ENCODE measurements around the gene KIF19. TPM values are rescaled to one million over a fixed set of nuclear protein-coding genes. Genes with fewer than 3 reads are reported as not detected.

Gene KIF19
- total and polyA plus RNA-seq, 11 donors = 0.12 to 3.0 (median 0.19) TPM; not detected in 2

- H3K27ac ChIP-seq = no peak within 1 kb of the TSS
- no peaks in the 10 kb centered on the region for H3K36me3 ChIP-seq
- intact Hi-C loops (cut with DNase I) = loop anchor here in 3 of 10 donors (5.0 to 10.0 kb wide), 5 partner anchors 125 to 238 kb away; partner anchors contain the start of gene TTYH2 (in 2 of the 3)
- no peak for ATAC-seq
- TF ChIP-seq POLR2A (IDR thresholded peaks at IDR 0.05) (no peak), CTCF (IDR thresholded peaks at IDR 0.05) (no peak)
- peak within 1 kb of the TSS in 2 of 12 donors; percentile 17 to 19 for H3K4me3 ChIP-seq
- no peak for DNase-seq
- peaks cover 0 to 9% (median 0%) of the 10 kb centered on the region in 9 donors for H3K27me3 ChIP-seq
- no peaks in the 10 kb centered on the region for H3K9me3 ChIP-seq
- WGBS, 4 donors = 70 to 93% (median 88%) methylated on average over 2 to 5 of the region's 5 CpGs
- H3K4me1 ChIP-seq = peaks cover 0 to 18% (median 8%) of the 10 kb centered on the region in 12 donors
These were observed 41.2 kb downstream of the KIF19 start, which contains the start of gene GPR142 for GRCh38 chr17:74367206-74367605. Gene GPR142 (plus strand): TSS chr17:74367506. CDS start chr17:74369541, 2,035 bp downstream.

GRCh38 chr17:74368341-74369081 is 42.5 kb downstream of the KIF19 start:
- intact Hi-C loops (cut with DNase I) = loop anchor here in 9 of 10 donors (1.0 to 10.0 kb wide), 7 partner anchors 124 to 236 kb away; partner anchors contain the start of gene TTYH2 (in 2 of the 9)
- Histone ChIP-seq H3K27ac (no peak overlapping the region), H3K4me1 (peaks cover 0 to 18% (median 9%) of the 10 kb centered on the region in 12 donors), H3K9me3 (no peaks in the 10 kb centered on the region), H3K36me3 (no peaks in the 10 kb centered on the region), H3K4me3 (peak overlapping the region in 6 of 12 donors; percentile 5 to 19 (median 14)), H3K27me3 (peaks cover 0 to 6% (median 0%) of the 10 kb centered on the region in 9 donors)
- ATAC-seq = peak; percentile 64 to 86 (median 78)
- TF ChIP-seq CTCF (IDR thresholded peaks at IDR 0.05) = peak; percentile 85 to 97 (median 90)
- TF ChIP-seq POLR2A (IDR thresholded peaks at IDR 0.05) = no peak
- WGBS, 4 donors = 13 to 29% (median 22%) methylated on average over 9 to 14 of the region's 14 CpGs
- peak; percentile 70 to 85 (median 76) for DNase-seq

- TF ChIP-seq POLR2A (IDR thresholded peaks at IDR 0.05) (no peak), CTCF (IDR thresholded peaks at IDR 0.05) (no peak)
- H3K27me3 ChIP-seq = peaks cover 0 to 6% (median 0%) of the 10 kb centered on the region in 9 donors
- 27 to 46% (median 39%) methylated on average over 10 of the region's 10 CpGs for whole genome bisulfite sequencing, 4 donors
- no peaks in the 10 kb centered on the region for H3K36me3 ChIP-seq
- no peaks in the 10 kb centered on the region for H3K9me3 ChIP-seq
- no peak overlapping the region for H3K4me3 ChIP-seq
- DNase-seq (peak in 4 of 5 donors; percentile 49 to 75 (median 59)), ATAC-seq (peak in 2 of 4 donors; percentile 41 to 68)
- intact Hi-C loops (cut with DNase I) = loop anchor here in 8 of 10 donors (2.0 to 10.0 kb wide), 6 partner anchors 123 to 236 kb away; partner anchors contain the start of gene TTYH2 (in 2 of the 8)
- no peak overlapping the region for H3K27ac ChIP-seq
- peaks cover 0 to 23% (median 9%) of the 10 kb centered on the region in 12 donors for H3K4me1 ChIP-seq
These were observed 43.2 kb downstream of the KIF19 start for GRCh38 chr17:74369221-74369620.

Data from heart left ventricle (tissue), 16 donors.